ENCODE data around the gene HNRNPUL1. TPM values are rescaled to one million over a fixed set of nuclear protein-coding genes. Genes with fewer than 3 reads are reported as not detected.

The HNRNPUL1 gene
- total and polyA plus RNA-seq, 2 of the 8 experiments (the other 6 are each of a cell fraction or from before 2014, with no cell fraction given), result 99.5 to 264 TPM

GRCh38 chr19:41325947-41326706 is 62.0 kb downstream of the HNRNPUL1 start (continued):
- no peak for TF ChIP-seq EP300 (IDR thresholded peaks at IDR 0.05; ENCODE audit: borderline replicate concordance in 1 of 2, low read depth in 2 of 2, low read length in 2 of 2)
- no peak for TF ChIP-seq KDM1A (IDR thresholded peaks at IDR 0.05; ENCODE audit: borderline replicate concordance, low read length)
- TF ChIP-seq CHD2 (IDR thresholded peaks at IDR 0.05; ENCODE audit: low read length), result no peak
